Epithelial cell of prostate (primary cell): ENCODE results near the gene CACNA2D4.

ENCODE experiments used
- DNase-seq: peaks from one replicate; pipeline ENCODE4 v3.0.0-alpha.2; 2011; ENCODE audit warnings: low read depth, low spot score
- H3K27ac ChIP-seq: fragments of 450-650 bp; 2 replicates; pipeline ENCODE4 v1.5.1; 2017; ENCODE audit warnings: mild to moderate bottlenecking

Gene CACNA2D4

GRCh38 chr12:1763153-1763552 is 155.3 kb downstream of the CACNA2D4 start:
- DNase-seq: no peak
- no peak overlapping the region for H3K27ac ChIP-seq

DNA sequence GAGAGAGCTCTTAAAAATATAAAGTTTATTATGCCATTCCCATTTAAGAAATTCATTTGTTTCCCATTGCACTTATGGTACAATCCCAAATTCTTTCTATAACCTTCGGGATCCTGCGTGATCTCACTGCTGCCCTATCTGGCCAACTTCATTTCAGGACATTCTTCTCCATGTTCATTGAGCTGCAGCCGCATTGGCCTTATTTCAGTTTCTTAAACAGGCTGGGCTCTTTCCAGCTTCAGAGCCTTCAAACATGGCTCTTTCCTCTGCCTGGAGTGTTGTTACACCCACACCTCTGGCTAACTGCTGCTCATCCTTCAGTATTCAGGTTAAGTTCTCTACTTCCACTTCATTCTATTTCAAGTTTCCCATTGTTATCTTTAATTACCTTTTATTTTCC is 156.6 kb downstream of the CACNA2D4 start:
- no peak for DNase-seq
- H3K27ac ChIP-seq: peak overlapping the region; percentile 90

- no peak for DNase-seq
- peak overlapping the region; percentile 90 for H3K27ac ChIP-seq
These were observed 157.7 kb downstream of the CACNA2D4 start for GRCh38 chr12:1760566-1761382.

DNA sequence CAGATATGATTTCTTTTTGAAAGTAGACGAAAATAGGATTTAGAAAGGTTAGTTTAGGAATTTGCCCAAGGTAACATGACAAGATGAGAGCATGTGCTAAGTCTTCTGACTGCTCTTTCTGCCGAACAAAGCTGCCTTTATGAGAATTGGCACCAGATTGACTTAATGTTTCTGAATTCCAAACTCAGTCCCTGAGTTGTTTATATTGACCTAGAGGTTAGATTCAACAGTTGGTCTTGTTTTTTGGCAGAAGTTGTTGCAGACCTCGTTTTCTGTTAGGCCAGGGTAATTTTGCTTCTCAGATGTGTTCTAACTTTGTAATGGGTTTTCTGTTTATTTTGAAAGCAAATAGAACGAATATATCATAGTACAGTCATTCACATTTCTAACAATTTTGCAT is 159.6 kb downstream of the CACNA2D4 start:
- peak overlapping the region; percentile 90 for H3K27ac ChIP-seq
- DNase-seq: no peak

DNA sequence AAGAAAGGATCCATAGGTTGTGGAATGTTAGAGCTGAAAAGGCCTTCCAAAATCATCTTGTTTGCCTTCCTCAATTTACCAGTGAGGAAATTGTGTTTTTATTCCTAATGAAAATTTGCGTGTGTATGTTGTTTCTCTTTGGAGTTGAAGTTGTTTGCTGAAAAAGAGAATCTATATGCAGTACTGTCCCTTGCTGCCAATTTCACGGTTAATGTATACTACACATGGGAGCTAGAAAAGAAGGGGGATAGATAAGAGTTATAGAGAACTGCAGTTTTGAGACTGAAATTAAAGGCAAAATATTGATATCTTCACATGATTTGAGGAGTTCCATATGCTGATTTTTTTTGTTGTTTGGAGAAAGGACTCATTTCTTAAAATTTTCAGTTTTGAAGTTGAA is 160.1 kb downstream of the CACNA2D4 start:
- no peak for DNase-seq
- peak overlapping the region; percentile 90 for H3K27ac ChIP-seq

GRCh38 chr12:1750300-1750699 is 168.2 kb downstream of the CACNA2D4 start:
- no peak overlapping the region for H3K27ac ChIP-seq
- DNase-seq: no peak

GRCh38 chr12:1749019-1749418 is 169.4 kb downstream of the CACNA2D4 start:
- no peak for DNase-seq
- no peak overlapping the region for H3K27ac ChIP-seq

GRCh38 chr12:1747609-1748008 is 170.8 kb downstream of the CACNA2D4 start:
- H3K27ac ChIP-seq: no peak overlapping the region
- DNase-seq: no peak

- H3K27ac ChIP-seq: no peak overlapping the region
- no peak for DNase-seq
These were observed 173.5 kb downstream of the CACNA2D4 start for GRCh38 chr12:1744932-1745331.
